HFF-Myc (cell line): ENCODE data around the gene TNIP1.

ENCODE experiments used
- DNase-seq: peaks from one replicate; pipeline ENCODE4 v3.0.0-alpha.2; 2011; ENCODE audit warnings: low read depth; ENCODE audit errors: extremely low read depth
- H3K4me3 ChIP-seq: replicated peaks from 2 replicates; pipeline ENCODE4 v1.5.1; 2011; ENCODE audit warnings: low read depth, mild to moderate bottlenecking, control low read depth, low read length
- CTCF ChIP-seq: IDR thresholded peaks from 2 replicates; pipeline ENCODE4 v1.5.1; 2012; ENCODE audit warnings: mild to moderate bottlenecking, low read depth, low read length, control low read depth; ENCODE audit errors: missing control alignments

Gene TNIP1

GRCh38 chr5:151052836-151053235, 28.0 kb downstream of the TNIP1 start:
- no peak overlapping the region for H3K4me3 ChIP-seq
- no peak for DNase-seq
- no peak for TF ChIP-seq CTCF

- H3K4me3 ChIP-seq = no peak overlapping the region
- DNase-seq = no peak
- TF ChIP-seq CTCF = no peak
These were observed 28.8 kb downstream of the TNIP1 start for GRCh38 chr5:151051931-151052608.

- TF ChIP-seq CTCF = peak; percentile 89
- no peak overlapping the region for H3K4me3 ChIP-seq
- DNase-seq = peak; percentile 49
These were observed 29.5 kb downstream of the TNIP1 start for GRCh38 chr5:151051066-151051930.

GRCh38 chr5:151048526-151048925, 32.3 kb downstream of the TNIP1 start:
- no peak overlapping the region for H3K4me3 ChIP-seq
- DNase-seq = no peak
- peak; percentile 35 for TF ChIP-seq CTCF

- TF ChIP-seq CTCF = peak; percentile 84
- DNase-seq = no peak
- no peak overlapping the region for H3K4me3 ChIP-seq
These were observed 32.9 kb downstream of the TNIP1 start for GRCh38 chr5:151047814-151048425.

- DNase-seq = no peak
- H3K4me3 ChIP-seq = no peak overlapping the region
- no peak for TF ChIP-seq CTCF
These were observed 38.3 kb downstream of the TNIP1 start for GRCh38 chr5:151042453-151043093.
